Suprapubic skin (tissue), 4 donors: ENCODE data around the gene YKT6.

Source experiments
- CTCF ChIP-seq, 2 donors: fragments of 200-600 bp in 1 of 2; fragments of 450-650 bp in 1 of 2; sonication (generic) in 1 of 2; IDR thresholded peaks; one replicate each; pipeline ENCODE4 v1.5.1; 2016 to 2019; ENCODE audit warnings: antibody characterized with exemption in 2 of 2, mild to moderate bottlenecking in 1 of 2, moderate library complexity in 1 of 2
- POLR2A ChIP-seq, 2 donors: fragments of 450-650 bp; IDR thresholded peaks; one replicate each; pipeline ENCODE4 v1.6.1; 2017; ENCODE audit warnings: antibody characterized with exemption in 2 of 2, mild to moderate bottlenecking in 2 of 2, moderate library complexity in 2 of 2
- POLR2AphosphoS5 ChIP-seq, 3 donors: sonication (generic); formaldehyde crosslinking; IDR thresholded peaks; one replicate each; pipeline ENCODE4 v1.6.1; 2017; ENCODE audit warnings: antibody characterized with exemption in 3 of 3

GRCh38 chr7:44258423-44258760 is 57.6 kb downstream of the YKT6 start:
- TF ChIP-seq POLR2A (IDR thresholded peaks at IDR 0.05) (no peak), CTCF (IDR thresholded peaks at IDR 0.05) (no peak), POLR2AphosphoS5 (IDR thresholded peaks at IDR 0.05) (no peak)
